Parathyroid adenoma (tissue), 2 donors: ENCODE measurements around the gene KCNK18.
A peak's percentile ranks its signal among the peaks of the same experiment; 100 is the strongest.

Experiments
- H2AFZ ChIP-seq: fragments of 300-600 bp; sonication (generic); one replicate; pipeline ENCODE4 v1.7.0; 2017; ENCODE audit warnings: antibody characterized with exemption, mild to moderate bottlenecking
- H3K27ac ChIP-seq: fragments of 300-600 bp; sonication (generic); one replicate; pipeline ENCODE4 v1.7.0; 2017
- H3K27me3 ChIP-seq: fragments of 300-600 bp; sonication (generic); one replicate; pipeline ENCODE4 v1.7.0; 2017; ENCODE audit warnings: low read length; ENCODE audit not compliant: control insufficient read depth, insufficient read depth
- H3K36me3 ChIP-seq: fragments of 300-600 bp; sonication (generic); one replicate; pipeline ENCODE4 v1.7.0; 2017; ENCODE audit warnings: low read length; ENCODE audit not compliant: control insufficient read depth, insufficient read depth
- H3K4me1 ChIP-seq: fragments of 300-600 bp; sonication (generic); one replicate; pipeline ENCODE4 v1.7.0; 2017; ENCODE audit warnings: control low read depth
- H3K4me2 ChIP-seq: fragments of 300-600 bp; sonication (generic); one replicate; pipeline ENCODE4 v1.7.0; 2017; ENCODE audit warnings: low read length
- H3K4me3 ChIP-seq: fragments of 300-600 bp; sonication (generic); one replicate; pipeline ENCODE4 v1.7.0; 2017; ENCODE audit warnings: low read depth, low read length
- H3K79me2 ChIP-seq: fragments of 300-600 bp; sonication (generic); one replicate; pipeline ENCODE4 v1.7.0; 2017; ENCODE audit warnings: control low read depth
- H3K9ac ChIP-seq: fragments of 300-600 bp; sonication (generic); one replicate; pipeline ENCODE4 v1.7.0; 2017; ENCODE audit warnings: mild to moderate bottlenecking
- H3K9me3 ChIP-seq: fragments of 300-600 bp; sonication (generic); one replicate; pipeline ENCODE4 v1.7.0; 2017; ENCODE audit warnings: low read length; ENCODE audit not compliant: control insufficient read depth
- CTCF ChIP-seq: fragments of 300-600 bp; sonication (generic); IDR thresholded peaks from one replicate; pipeline ENCODE4 v1.7.0; 2017; ENCODE audit warnings: antibody characterized with exemption, mild to moderate bottlenecking
- donor health status: primary hyperparathyroidism.

KCNK18 gene

GRCh38 chr10:117217196-117217761 lies 20.0 kb downstream of the KCNK18 start:
- H3K27ac ChIP-seq, result no peak overlapping the region
- H3K9ac ChIP-seq, result no peak overlapping the region
- H3K36me3 ChIP-seq, result no peaks in the 10 kb centered on the region
- no peaks in the 10 kb centered on the region for H3K9me3 ChIP-seq
- no peaks in the 10 kb centered on the region for H3K79me2 ChIP-seq
- peak overlapping the region; percentile 70 for H2AFZ ChIP-seq
- H3K27me3 ChIP-seq, result no peaks in the 10 kb centered on the region
- H3K4me1 ChIP-seq, result no peaks in the 10 kb centered on the region
- TF ChIP-seq CTCF, result no peak
- peak overlapping the region; percentile 22 for H3K4me3 ChIP-seq
- H3K4me2 ChIP-seq, result peak overlapping the region; percentile 57

- H3K4me3 ChIP-seq, result no peak overlapping the region
- H2AFZ ChIP-seq, result no peak overlapping the region
- no peak overlapping the region for H3K4me2 ChIP-seq
- H3K4me1 ChIP-seq, result no peaks in the 10 kb centered on the region
- no peaks in the 10 kb centered on the region for H3K79me2 ChIP-seq
- no peak overlapping the region for H3K9ac ChIP-seq
- no peak overlapping the region for H3K27ac ChIP-seq
- no peaks in the 10 kb centered on the region for H3K36me3 ChIP-seq
- no peaks in the 10 kb centered on the region for H3K9me3 ChIP-seq
- no peak for TF ChIP-seq CTCF
- no peaks in the 10 kb centered on the region for H3K27me3 ChIP-seq
These were observed 21.4 kb downstream of the KCNK18 start for GRCh38 chr10:117218654-117219053.

GRCh38 chr10:117221156-117221711 lies 23.9 kb downstream of the KCNK18 start:
- Histone ChIP-seq H3K4me1 (no peaks in the 10 kb centered on the region), H3K9ac (no peak overlapping the region), H3K4me2 (no peak overlapping the region), H3K79me2 (no peaks in the 10 kb centered on the region), H3K36me3 (no peaks in the 10 kb centered on the region), H3K27me3 (no peaks in the 10 kb centered on the region), H3K9me3 (no peaks in the 10 kb centered on the region), H2AFZ (no peak overlapping the region), H3K4me3 (no peak overlapping the region), H3K27ac (no peak overlapping the region)
- no peak for TF ChIP-seq CTCF

- Histone ChIP-seq H3K27me3 (no peaks in the 10 kb centered on the region), H3K79me2 (no peaks in the 10 kb centered on the region), H2AFZ (no peak overlapping the region), H3K9ac (no peak overlapping the region), H3K36me3 (no peaks in the 10 kb centered on the region), H3K27ac (no peak overlapping the region), H3K4me2 (no peak overlapping the region), H3K4me1 (no peaks in the 10 kb centered on the region), H3K9me3 (no peaks in the 10 kb centered on the region), H3K4me3 (no peak overlapping the region)
- TF ChIP-seq CTCF, result no peak
These were observed 25.3 kb downstream of the KCNK18 start for GRCh38 chr10:117222552-117222951.
